Type B pancreatic cell (in vitro differentiated cells): ENCODE results near the gene PRKAR1B. TPM values are rescaled to one million over a fixed set of nuclear protein-coding genes. Genes with fewer than 3 reads are reported as not detected.

Experiments
- DNase-seq: peaks from one replicate; pipeline ENCODE4 v3.0.0; 2021; ENCODE audit warnings: mixed read lengths; ENCODE audit not compliant: unreplicated experiment; ENCODE audit errors: extremely low spot score
- H3K27ac Mint-ChIP-seq: 2 replicates; pipeline ENCODE4 v1.8.0; 2021; ENCODE audit warnings: mild to moderate bottlenecking, mixed read lengths
- H3K27me3 Mint-ChIP-seq: 2 replicates; pipeline ENCODE4 v1.8.0; 2021; ENCODE audit warnings: mixed read lengths
- H3K36me3 Mint-ChIP-seq: 2 replicates; pipeline ENCODE4 v1.8.0; 2021; ENCODE audit warnings: mixed read lengths
- H3K4me1 Mint-ChIP-seq: one replicate; pipeline ENCODE4 v1.8.0; 2021; ENCODE audit warnings: mixed read lengths; ENCODE audit not compliant: unreplicated experiment
- H3K4me3 Mint-ChIP-seq: 2 replicates; pipeline ENCODE4 v1.8.0; 2021; ENCODE audit warnings: mild to moderate bottlenecking, mixed read lengths
- H3K9me3 Mint-ChIP-seq: 2 replicates; pipeline ENCODE4 v1.8.0; 2021; ENCODE audit warnings: mixed read lengths
- long read RNA-seq: library from polyadenylated mRNA; unstranded; transcript quantifications from one replicate; pipeline ENCODE4 v2.0.0, GENCODE V29; 2020
- total RNA-seq: library from RNA; stranded (reverse); gene quantifications from 2 replicates; pipeline ENCODE4 v1.2.1, GENCODE V29; 2021; ENCODE audit warnings: low replicate concordance
- TF ChIP-seq, protein P1 (sequence below): fragments of 200-600 bp; sonication (generic); conservative IDR thresholded peaks from 2 replicates; pipeline ENCODE4 v1.5.0; 2021; ENCODE audit warnings: antibody characterized with exemption, mild to moderate bottlenecking

The PRKAR1B gene
- 18.4 and 26.1 TPM in 2 replicates for total RNA-seq
- long read RNA-seq, partial matches to known transcripts = 0 of 4 reads
- long read RNA-seq, other reads (novel, unspliced or antisense) = 1 of 4 reads

- H3K36me3 Mint-ChIP-seq = peaks cover 31% of the 10 kb centered on the region
Observed at GRCh38 chr7:727104-727805, at the start of gene PRKAR1B. Gene PRKAR1B, minus strand, starts transcription at chr7:727281. Its CDS starts 15,776 bp downstream, at chr7:711505.

DNA sequence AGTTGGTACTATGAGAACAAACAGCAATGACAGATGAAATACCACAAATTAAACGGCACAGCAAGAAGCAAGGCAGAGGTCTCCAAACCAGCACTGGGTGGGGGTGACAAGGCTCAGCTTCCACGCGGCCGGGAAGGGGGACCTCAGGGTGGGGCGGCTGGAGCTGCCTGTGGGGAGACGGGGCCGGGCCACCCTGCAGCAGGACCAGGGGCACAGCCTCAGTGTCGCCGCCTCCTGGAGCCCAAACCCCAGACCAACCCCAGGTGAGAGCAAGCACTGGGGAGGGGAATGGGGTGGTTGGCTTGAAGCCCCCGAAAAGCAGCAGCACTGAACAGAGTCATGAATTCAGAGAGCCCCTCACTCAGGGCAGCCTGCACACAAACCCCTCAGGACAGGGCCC is 49.3 kb upstream of the PRKAR1B start:
- Mint-ChIP-seq H3K27ac (no peak overlapping the region), H3K9me3 (no peaks in the 10 kb centered on the region), H3K36me3 (peaks cover 4% of the 10 kb centered on the region), H3K27me3 (no peaks in the 10 kb centered on the region), H3K4me1 (no peaks in the 10 kb centered on the region), H3K4me3 (no peak overlapping the region)
- no peak for DNase-seq
- TF ChIP-seq, protein P1, sequence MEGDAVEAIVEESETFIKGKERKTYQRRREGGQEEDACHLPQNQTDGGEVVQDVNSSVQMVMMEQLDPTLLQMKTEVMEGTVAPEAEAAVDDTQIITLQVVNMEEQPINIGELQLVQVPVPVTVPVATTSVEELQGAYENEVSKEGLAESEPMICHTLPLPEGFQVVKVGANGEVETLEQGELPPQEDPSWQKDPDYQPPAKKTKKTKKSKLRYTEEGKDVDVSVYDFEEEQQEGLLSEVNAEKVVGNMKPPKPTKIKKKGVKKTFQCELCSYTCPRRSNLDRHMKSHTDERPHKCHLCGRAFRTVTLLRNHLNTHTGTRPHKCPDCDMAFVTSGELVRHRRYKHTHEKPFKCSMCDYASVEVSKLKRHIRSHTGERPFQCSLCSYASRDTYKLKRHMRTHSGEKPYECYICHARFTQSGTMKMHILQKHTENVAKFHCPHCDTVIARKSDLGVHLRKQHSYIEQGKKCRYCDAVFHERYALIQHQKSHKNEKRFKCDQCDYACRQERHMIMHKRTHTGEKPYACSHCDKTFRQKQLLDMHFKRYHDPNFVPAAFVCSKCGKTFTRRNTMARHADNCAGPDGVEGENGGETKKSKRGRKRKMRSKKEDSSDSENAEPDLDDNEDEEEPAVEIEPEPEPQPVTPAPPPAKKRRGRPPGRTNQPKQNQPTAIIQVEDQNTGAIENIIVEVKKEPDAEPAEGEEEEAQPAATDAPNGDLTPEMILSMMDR = no peak

More at GRCh38 chr7:727104-727805, at the start of gene PRKAR1B:
- Mint-ChIP-seq H3K9me3 (peaks cover 21% of the 10 kb centered on the region), H3K4me1 (peaks cover 16% of the 10 kb centered on the region), H3K27me3 (no peaks in the 10 kb centered on the region), H3K4me3 (peak within 1 kb of the TSS; percentile 90), H3K27ac (peak within 1 kb of the TSS; percentile 93)
- no peak for DNase-seq
- TF ChIP-seq, protein P1 = no peak

DNA sequence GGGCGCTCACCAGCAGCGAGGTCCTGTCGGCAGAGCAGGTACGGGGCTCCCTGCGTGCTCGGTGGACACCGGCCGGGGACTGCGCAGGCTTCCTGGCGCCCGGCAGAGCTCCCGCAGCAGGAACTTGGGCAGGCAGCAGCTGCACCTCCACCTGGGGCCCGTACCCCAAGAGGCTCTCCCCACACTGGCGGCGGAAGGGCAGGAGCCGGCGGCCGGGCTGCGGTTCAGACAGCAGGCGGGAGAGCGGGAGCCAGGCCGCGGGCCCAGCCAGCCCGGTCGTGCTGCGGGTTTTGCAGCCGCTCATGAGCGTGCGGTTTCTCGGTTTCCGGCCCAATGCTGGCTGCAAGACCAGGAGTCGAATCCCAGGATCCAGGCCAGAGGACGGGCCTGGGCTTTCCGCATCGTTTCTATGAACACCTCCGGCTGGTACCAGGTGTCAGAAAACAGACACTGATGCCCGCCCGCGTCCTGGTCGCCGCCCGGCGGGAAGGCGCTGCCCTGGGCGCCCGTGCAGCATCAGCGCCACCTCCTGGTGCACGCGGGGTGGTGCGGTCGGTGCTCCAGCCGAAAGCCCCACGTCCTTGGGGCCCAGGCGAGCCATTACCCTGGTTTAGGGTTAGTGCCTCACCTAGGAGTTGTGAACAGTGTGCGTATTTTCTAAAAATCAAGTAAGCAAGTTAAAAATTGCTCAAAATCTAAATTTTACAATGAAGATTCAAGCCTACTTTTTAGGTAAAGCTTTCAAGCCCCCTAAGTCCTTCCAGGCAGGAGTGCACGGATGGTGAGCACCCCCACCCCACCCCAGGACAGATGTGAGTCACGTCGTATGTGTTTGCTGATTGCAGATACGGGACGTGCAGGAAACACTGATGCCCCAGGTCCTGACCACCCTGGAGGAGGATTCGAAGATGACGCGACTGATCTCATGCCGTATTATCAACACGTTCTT is 47.4 kb upstream of the PRKAR1B start:
- Mint-ChIP-seq H3K27me3 (no peaks in the 10 kb centered on the region), H3K9me3 (no peaks in the 10 kb centered on the region), H3K4me3 (no peak overlapping the region), H3K36me3 (no peaks in the 10 kb centered on the region), H3K27ac (no peak overlapping the region), H3K4me1 (peaks cover 7% of the 10 kb centered on the region)
- peak; percentile 84 for DNase-seq
- TF ChIP-seq, protein P1 = peak; percentile 98

DNA sequence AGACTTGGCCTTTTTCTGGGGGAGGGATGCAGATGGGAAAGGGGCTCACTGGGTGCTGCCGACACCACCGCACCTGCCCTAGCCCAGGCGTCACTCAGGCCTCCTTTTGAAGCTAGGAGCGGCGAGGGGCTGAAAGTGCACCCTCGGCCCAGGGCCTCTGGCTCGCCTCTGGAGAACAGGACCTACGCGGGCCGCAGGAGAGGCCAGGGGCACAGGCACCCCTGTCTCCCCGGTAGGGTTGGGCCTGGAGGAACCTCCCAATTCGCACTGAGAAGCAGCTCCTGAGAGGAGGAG is 46.5 kb upstream of the PRKAR1B start:
- H3K9me3 Mint-ChIP-seq = no peaks in the 10 kb centered on the region
- H3K27ac Mint-ChIP-seq = no peak overlapping the region
- H3K4me1 Mint-ChIP-seq = peaks cover 7% of the 10 kb centered on the region
- H3K27me3 Mint-ChIP-seq = no peaks in the 10 kb centered on the region
- no peak for DNase-seq
- TF ChIP-seq, protein P1 = no peak
- H3K4me3 Mint-ChIP-seq = no peak overlapping the region
- H3K36me3 Mint-ChIP-seq = no peaks in the 10 kb centered on the region

DNA sequence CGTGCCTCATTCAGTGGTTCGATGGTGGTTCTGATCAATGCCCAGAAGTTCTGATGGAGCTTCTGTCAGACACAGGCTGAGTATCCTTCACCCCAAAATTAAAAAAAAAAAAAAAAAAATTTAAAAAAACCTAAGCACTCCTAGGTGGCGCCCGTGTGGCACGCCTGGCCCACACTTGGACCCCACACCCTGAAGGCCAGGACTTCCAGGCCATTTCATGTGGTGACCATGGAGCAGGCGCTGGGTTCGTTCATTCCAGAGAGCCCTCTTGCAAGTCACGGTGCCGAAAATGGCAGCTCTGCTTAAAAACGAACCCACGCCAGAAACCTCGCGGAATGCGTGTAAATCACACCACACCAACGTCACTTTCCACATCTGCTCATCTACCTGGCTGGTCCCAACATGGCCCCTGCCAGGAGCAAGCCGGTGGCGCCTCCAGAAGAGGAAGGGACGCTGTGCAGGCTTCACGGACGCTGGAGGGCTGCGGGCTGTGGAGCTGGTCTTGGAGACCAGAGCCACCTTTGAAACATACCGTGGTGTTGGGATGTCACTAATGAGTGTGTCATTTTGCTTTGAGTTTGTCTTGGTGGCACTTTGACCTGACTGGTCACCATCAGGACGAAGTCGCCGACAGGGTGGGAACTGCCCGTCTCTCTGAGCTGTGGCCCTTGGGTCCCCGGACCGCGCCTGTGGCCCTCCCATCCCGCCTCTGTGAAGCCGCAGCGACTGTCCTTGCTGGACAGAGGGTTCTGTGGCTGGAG is 46.0 kb upstream of the PRKAR1B start:
- DNase-seq = no peak
- peaks cover 2% of the 10 kb centered on the region for H3K36me3 Mint-ChIP-seq
- peaks cover 7% of the 10 kb centered on the region for H3K4me1 Mint-ChIP-seq
- TF ChIP-seq, protein P1 = no peak
- no peaks in the 10 kb centered on the region for H3K27me3 Mint-ChIP-seq
- H3K4me3 Mint-ChIP-seq = no peak overlapping the region
- no peaks in the 10 kb centered on the region for H3K9me3 Mint-ChIP-seq
- H3K27ac Mint-ChIP-seq = no peak overlapping the region
